ENCODE results near the gene BTBD16. TPM values are rescaled to one million over a fixed set of nuclear protein-coding genes. Genes with fewer than 3 reads are reported as not detected.
A peak's percentile ranks its signal among the peaks of the same experiment; 100 is the strongest.

BTBD16 gene
- total and polyA plus RNA-seq, 8 donors = 0.40 TPM; not detected in 7

DNA sequence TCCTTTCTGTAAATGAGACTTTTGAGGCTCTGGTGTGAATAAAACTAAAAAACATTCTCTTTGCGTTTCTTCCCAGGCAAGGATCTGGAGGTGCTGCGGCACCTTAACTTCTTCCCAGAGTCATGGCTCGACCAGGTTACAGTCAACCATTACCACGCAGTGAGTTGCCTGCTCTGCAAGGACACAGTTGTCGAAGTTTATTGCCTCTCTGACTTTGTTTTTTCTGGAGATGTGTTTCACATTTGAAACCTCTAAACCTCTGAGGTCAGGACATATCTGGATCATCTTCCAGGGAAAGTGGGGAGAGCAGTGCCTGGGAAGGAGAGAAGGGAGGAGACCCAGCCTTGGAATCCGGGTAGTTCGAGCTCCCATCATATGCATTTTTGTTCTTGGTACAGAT lies 60.0 kb downstream of the BTBD16 start:
- no peaks in the 10 kb centered on the region for H3K9me3 ChIP-seq
- H3K27ac ChIP-seq = no peak overlapping the region
- WGBS, 5 donors = 73 to 88% (median 82%) methylated on average over 7 of the region's 7 CpGs
- H3K4me1 ChIP-seq = no peaks in the 10 kb centered on the region
- peaks cover 0 to 21% (median 0%) of the 10 kb centered on the region in 3 donors for H3K27me3 ChIP-seq
- TF ChIP-seq EP300 (IDR thresholded peaks at IDR 0.05) (no peak), POLR2AphosphoS5 (IDR thresholded peaks at IDR 0.05) (no peak), POLR2A (IDR thresholded peaks at IDR 0.05) (no peak)
- TF ChIP-seq, protein P1, sequence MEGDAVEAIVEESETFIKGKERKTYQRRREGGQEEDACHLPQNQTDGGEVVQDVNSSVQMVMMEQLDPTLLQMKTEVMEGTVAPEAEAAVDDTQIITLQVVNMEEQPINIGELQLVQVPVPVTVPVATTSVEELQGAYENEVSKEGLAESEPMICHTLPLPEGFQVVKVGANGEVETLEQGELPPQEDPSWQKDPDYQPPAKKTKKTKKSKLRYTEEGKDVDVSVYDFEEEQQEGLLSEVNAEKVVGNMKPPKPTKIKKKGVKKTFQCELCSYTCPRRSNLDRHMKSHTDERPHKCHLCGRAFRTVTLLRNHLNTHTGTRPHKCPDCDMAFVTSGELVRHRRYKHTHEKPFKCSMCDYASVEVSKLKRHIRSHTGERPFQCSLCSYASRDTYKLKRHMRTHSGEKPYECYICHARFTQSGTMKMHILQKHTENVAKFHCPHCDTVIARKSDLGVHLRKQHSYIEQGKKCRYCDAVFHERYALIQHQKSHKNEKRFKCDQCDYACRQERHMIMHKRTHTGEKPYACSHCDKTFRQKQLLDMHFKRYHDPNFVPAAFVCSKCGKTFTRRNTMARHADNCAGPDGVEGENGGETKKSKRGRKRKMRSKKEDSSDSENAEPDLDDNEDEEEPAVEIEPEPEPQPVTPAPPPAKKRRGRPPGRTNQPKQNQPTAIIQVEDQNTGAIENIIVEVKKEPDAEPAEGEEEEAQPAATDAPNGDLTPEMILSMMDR (IDR thresholded peaks at IDR 0.05) = no peak
- intact Hi-C loops (cut with DNase I; ENCODE audit: low total_unique reads) = no loop called here
- H3K36me3 ChIP-seq = no peaks in the 10 kb centered on the region
- H3K4me3 ChIP-seq = no peak overlapping the region
- no peak for DNase-seq

DNA sequence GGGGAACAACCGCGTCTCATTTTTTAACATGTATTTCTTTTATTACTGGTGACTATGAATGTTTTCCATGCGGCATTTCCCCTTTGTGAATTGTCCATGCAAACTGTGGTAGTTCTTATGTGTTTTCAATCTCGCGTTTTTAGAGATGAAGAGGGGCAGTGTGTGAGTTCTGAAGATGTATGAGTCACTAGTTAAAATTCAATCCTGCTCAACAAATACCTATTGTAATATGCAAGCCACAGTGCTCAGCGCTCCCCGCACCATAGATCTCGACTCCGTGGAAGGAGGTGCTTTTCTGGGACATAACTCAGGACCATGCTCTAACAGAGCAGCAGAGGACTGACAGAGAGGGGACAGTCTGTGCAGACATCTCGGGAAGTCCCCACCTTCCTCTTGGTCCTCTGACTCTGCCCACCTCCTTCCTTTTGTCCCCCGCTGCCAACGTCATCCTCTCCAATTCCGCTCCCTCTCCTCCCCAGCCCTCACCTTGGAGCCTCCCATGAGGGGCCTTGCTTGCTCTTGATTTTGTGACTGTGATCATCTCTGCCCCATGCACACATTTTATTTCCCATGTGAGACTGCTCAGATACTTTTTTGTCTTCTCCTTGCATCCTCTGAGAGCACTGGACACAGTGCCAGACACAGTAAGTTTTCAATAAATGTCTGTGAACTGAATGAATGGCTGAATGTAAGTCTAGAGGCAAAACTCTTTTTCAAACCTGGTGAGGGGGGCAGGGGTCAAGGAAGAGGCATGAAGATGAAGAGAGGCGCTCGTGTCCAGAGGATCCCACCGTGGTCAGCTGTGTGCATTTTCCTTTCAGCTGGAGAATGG lies 60.7 kb downstream of the BTBD16 start:
- H3K9me3 ChIP-seq = no peaks in the 10 kb centered on the region
- no peak overlapping the region for H3K27ac ChIP-seq
- no peaks in the 10 kb centered on the region for H3K4me1 ChIP-seq
- no peaks in the 10 kb centered on the region for H3K36me3 ChIP-seq
- intact Hi-C loops (cut with DNase I; ENCODE audit: low total_unique reads) = no loop called here
- 38 to 61% (median 53%) methylated on average over 16 of the region's 16 CpGs for WGBS, 5 donors
- TF ChIP-seq POLR2AphosphoS5 (IDR thresholded peaks at IDR 0.05) (no peak), EP300 (IDR thresholded peaks at IDR 0.05) (no peak), POLR2A (IDR thresholded peaks at IDR 0.05) (no peak)
- TF ChIP-seq, protein P1 (IDR thresholded peaks at IDR 0.05) = no peak
- no peak overlapping the region for H3K4me3 ChIP-seq
- peak in 1 of 2 donors; percentile 32 for DNase-seq
- H3K27me3 ChIP-seq = peaks cover 0 to 21% (median 0%) of the 10 kb centered on the region in 3 donors

DNA sequence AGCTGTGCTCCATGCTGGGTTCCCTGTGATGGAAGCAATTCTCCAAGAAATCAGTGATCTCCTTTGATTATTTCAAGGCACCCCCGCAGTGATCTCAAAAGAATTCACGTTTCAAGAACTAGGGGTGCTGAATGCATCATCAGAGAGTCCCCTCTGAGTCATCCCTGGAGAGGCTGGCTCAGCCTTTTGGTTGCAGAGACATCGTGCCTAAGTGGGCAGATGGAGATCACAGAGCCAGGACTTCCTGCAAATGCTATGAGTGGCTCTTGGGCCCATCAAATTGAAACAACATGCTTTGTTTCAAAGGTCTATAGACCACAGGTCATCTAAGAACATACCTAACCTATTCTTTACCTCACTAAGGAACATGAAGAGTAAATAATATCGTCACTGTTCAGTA lies 61.9 kb downstream of the BTBD16 start:
- TF ChIP-seq POLR2A (IDR thresholded peaks at IDR 0.05) (no peak), EP300 (IDR thresholded peaks at IDR 0.05) (no peak), POLR2AphosphoS5 (IDR thresholded peaks at IDR 0.05) (no peak)
- TF ChIP-seq, protein P1 (IDR thresholded peaks at IDR 0.05) = no peak
- Histone ChIP-seq H3K9me3 (no peaks in the 10 kb centered on the region), H3K36me3 (no peaks in the 10 kb centered on the region), H3K27ac (no peak overlapping the region), H3K4me3 (no peak overlapping the region), H3K27me3 (peaks cover 0 to 21% (median 0%) of the 10 kb centered on the region in 3 donors), H3K4me1 (no peaks in the 10 kb centered on the region)
- 63 to 75% (median 69%) methylated on average over 4 of the region's 4 CpGs for WGBS, 5 donors
- no peak for DNase-seq
- intact Hi-C loops (cut with DNase I; ENCODE audit: low total_unique reads) = no loop called here

DNA sequence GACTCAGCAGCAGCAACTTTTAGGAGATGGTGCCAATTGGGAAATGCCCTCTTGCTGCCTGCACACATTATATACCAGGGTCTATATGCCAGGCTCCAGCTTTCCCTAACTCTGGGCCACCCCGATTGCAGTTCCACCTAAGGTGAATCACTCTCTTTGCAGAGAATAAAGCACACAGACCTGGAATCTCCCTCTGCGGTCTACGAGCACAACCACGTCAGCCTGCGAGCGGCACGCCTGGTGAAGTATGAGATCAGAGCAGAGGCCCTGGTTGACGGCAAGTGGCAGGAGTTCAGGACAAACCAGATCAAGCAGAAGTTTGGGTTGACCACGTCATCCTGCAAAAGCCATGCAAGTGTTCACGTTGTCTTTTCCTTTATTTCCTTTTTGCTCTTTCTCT lies 65.2 kb downstream of the BTBD16 start:
- no peak overlapping the region for H3K27ac ChIP-seq

More for the DNA sequence above, 65.2 kb downstream of the BTBD16 start:
- H3K4me3 ChIP-seq = no peak overlapping the region
- 81 to 95% (median 90%) methylated on average over 10 of the region's 10 CpGs for WGBS, 5 donors
- TF ChIP-seq, protein P1 (IDR thresholded peaks at IDR 0.05) = no peak
- TF ChIP-seq EP300 (IDR thresholded peaks at IDR 0.05) (no peak), POLR2A (IDR thresholded peaks at IDR 0.05) (no peak), POLR2AphosphoS5 (IDR thresholded peaks at IDR 0.05) (no peak)
- no peak for DNase-seq
- H3K36me3 ChIP-seq = no peaks in the 10 kb centered on the region
- H3K9me3 ChIP-seq = no peaks in the 10 kb centered on the region
- H3K27me3 ChIP-seq = peaks cover 0 to 6% (median 0%) of the 10 kb centered on the region in 3 donors
- peaks cover 0 to 10% (median 0%) of the 10 kb centered on the region in 4 donors for H3K4me1 ChIP-seq
- intact Hi-C loops (cut with DNase I; ENCODE audit: low total_unique reads) = no loop called here

All from stomach (tissue), 9 donors.